ENCODE data around the gene EVC2. TPM values are rescaled to one million over a fixed set of nuclear protein-coding genes. Genes with fewer than 3 reads are reported as not detected.

Gene EVC2
- total RNA-seq: 1.1 TPM in 2 replicates
- 0.26 TPM for total RNA-seq (2013)
- polyA plus RNA-seq: 0.13 TPM in 1 of 2 replicates, not detected in the other
- polyA minus RNA-seq: 0.09 and 0.43 TPM in 2 replicates

- Histone ChIP-seq H3K27ac (ENCODE audit: low read length in 2 of 2) (no peak within 1 kb of the TSS), H3K79me2 (ENCODE audit: control insufficient read depth, insufficient read depth, low read length) (no peaks in the 10 kb centered on the region), H3K9me3 (ENCODE audit: control extremely low read depth in 1 of 3, control insufficient read depth in 2 of 3, insufficient read depth in 1 of 3, low read length in 2 of 3) (peaks cover 0 to 32% (median 0%) of the 10 kb centered on the region in 3 donors), H3K9ac (ENCODE audit: low read length) (no peak within 1 kb of the TSS), H3K4me2 (replicated peaks; ENCODE audit: low read depth, low read length, poor library complexity, severe bottlenecking) (peak within 1 kb of the TSS; percentile 59), H3K4me3 (ENCODE audit: control extremely low read depth in 1 of 5, extremely low read depth in 1 of 5, insufficient read depth in 1 of 5, low read depth in 2 of 5, low read length in 4 of 5) (peak within 1 kb of the TSS in 2 of 5 experiments; percentile 23 to 27), H2AFZ (ENCODE audit: insufficient read depth, low read depth, low read length, poor library complexity, severe bottlenecking) (peak within 1 kb of the TSS; percentile 42), H3K36me3 (replicated peaks in 1 of 2; ENCODE audit: control extremely low read depth in 1 of 2, control insufficient read depth in 1 of 2, extremely low read depth in 1 of 2, insufficient read depth in 2 of 2, low read length in 1 of 2) (no peaks in the 10 kb centered on the region), H4K20me1 (ENCODE audit: control insufficient read depth, insufficient read depth, low read length, poor library complexity, severe bottlenecking) (no peaks in the 10 kb centered on the region), H3K27me3 (replicated peaks in 1 of 4; ENCODE audit: control extremely low read depth in 1 of 4, control insufficient read depth in 3 of 4, insufficient read depth in 4 of 4, low read length in 3 of 4) (peaks cover 0 to 44% (median 5%) of the 10 kb centered on the region in 4 experiments), H3K4me1 (ENCODE audit: control insufficient read depth in 2 of 2, insufficient read depth in 2 of 2, low read length in 2 of 2) (peaks cover 0 to 17% of the 10 kb centered on the region in 2 donors)
- peaks cover 20% of the 10 kb centered on the region for H3K4me1 Mint-ChIP-seq
- intact Hi-C loops (cut with micrococcal nuclease): no loop called here
- DNase-seq (no peak), ATAC-seq (ENCODE audit: low read depth) (peak; percentile 25)
- H3K27ac Mint-ChIP-seq: no peak within 1 kb of the TSS
- WGBS (ENCODE audit: insufficient coverage): 25% methylated on average over 57 of the region's 57 CpGs
- peaks cover 39% of the 10 kb centered on the region for H3K27me3 Mint-ChIP-seq
- POLR2A ChIA-PET: no interaction called here
- CTCF ChIA-PET: no interaction called here
- H3K9me3 Mint-ChIP-seq (ENCODE audit: insufficient read depth): no peaks in the 10 kb centered on the region
- TF ChIP-seq EZH2 (IDR thresholded peaks at IDR 0.05; ENCODE audit: borderline replicate concordance, insufficient read depth, low read depth, low read length, poor library complexity, severe bottlenecking): no peak
- TF ChIP-seq, protein P1, sequence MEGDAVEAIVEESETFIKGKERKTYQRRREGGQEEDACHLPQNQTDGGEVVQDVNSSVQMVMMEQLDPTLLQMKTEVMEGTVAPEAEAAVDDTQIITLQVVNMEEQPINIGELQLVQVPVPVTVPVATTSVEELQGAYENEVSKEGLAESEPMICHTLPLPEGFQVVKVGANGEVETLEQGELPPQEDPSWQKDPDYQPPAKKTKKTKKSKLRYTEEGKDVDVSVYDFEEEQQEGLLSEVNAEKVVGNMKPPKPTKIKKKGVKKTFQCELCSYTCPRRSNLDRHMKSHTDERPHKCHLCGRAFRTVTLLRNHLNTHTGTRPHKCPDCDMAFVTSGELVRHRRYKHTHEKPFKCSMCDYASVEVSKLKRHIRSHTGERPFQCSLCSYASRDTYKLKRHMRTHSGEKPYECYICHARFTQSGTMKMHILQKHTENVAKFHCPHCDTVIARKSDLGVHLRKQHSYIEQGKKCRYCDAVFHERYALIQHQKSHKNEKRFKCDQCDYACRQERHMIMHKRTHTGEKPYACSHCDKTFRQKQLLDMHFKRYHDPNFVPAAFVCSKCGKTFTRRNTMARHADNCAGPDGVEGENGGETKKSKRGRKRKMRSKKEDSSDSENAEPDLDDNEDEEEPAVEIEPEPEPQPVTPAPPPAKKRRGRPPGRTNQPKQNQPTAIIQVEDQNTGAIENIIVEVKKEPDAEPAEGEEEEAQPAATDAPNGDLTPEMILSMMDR (IDR thresholded peaks at IDR 0.05): no peak
- peak within 1 kb of the TSS; percentile 45 for H3K4me3 Mint-ChIP-seq
Measured at GRCh38 chr4:5708449-5709206, at the start of gene EVC2. Gene EVC2, minus strand, starts transcription at chr4:5708559. Its CDS starts 46 bp downstream, at chr4:5708513.

GRCh38 chr4:5757954-5758353, 49.6 kb upstream of the EVC2 start:
- ChIA-PET CTCF (no interaction called here), POLR2A (no interaction called here)
- Histone ChIP-seq H3K27me3 (replicated peaks in 1 of 4; ENCODE audit: control extremely low read depth in 1 of 4, control insufficient read depth in 3 of 4, insufficient read depth in 4 of 4, low read length in 3 of 4) (no peaks in the 10 kb centered on the region), H3K4me3 (ENCODE audit: control extremely low read depth in 1 of 5, extremely low read depth in 1 of 5, insufficient read depth in 1 of 5, low read depth in 2 of 5, low read length in 4 of 5) (no peak overlapping the region), H4K20me1 (ENCODE audit: control insufficient read depth, insufficient read depth, low read length, poor library complexity, severe bottlenecking) (no peaks in the 10 kb centered on the region), H3K36me3 (replicated peaks in 1 of 2; ENCODE audit: control extremely low read depth in 1 of 2, control insufficient read depth in 1 of 2, extremely low read depth in 1 of 2, insufficient read depth in 2 of 2, low read length in 1 of 2) (no peaks in the 10 kb centered on the region), H3K4me1 (ENCODE audit: control insufficient read depth in 2 of 2, insufficient read depth in 2 of 2, low read length in 2 of 2) (no peaks in the 10 kb centered on the region), H2AFZ (ENCODE audit: insufficient read depth, low read depth, low read length, poor library complexity, severe bottlenecking) (no peak overlapping the region), H3K27ac (ENCODE audit: low read length in 2 of 2) (no peak overlapping the region), H3K9ac (ENCODE audit: low read length) (no peak overlapping the region), H3K9me3 (ENCODE audit: control extremely low read depth in 1 of 3, control insufficient read depth in 2 of 3, insufficient read depth in 1 of 3, low read length in 2 of 3) (peaks cover 0 to 22% (median 0%) of the 10 kb centered on the region in 3 donors), H3K79me2 (ENCODE audit: control insufficient read depth, insufficient read depth, low read length) (no peaks in the 10 kb centered on the region), H3K4me2 (replicated peaks; ENCODE audit: low read depth, low read length, poor library complexity, severe bottlenecking) (no peak overlapping the region)
- H3K27ac Mint-ChIP-seq: no peak overlapping the region
- no peaks in the 10 kb centered on the region for H3K4me1 Mint-ChIP-seq
- DNase-seq (no peak), ATAC-seq (ENCODE audit: low read depth) (no peak)
- TF ChIP-seq EZH2 (IDR thresholded peaks at IDR 0.05; ENCODE audit: borderline replicate concordance, insufficient read depth, low read depth, low read length, poor library complexity, severe bottlenecking): no peak
- TF ChIP-seq, protein P1 (IDR thresholded peaks at IDR 0.05): no peak
- H3K27me3 Mint-ChIP-seq: no peaks in the 10 kb centered on the region
- no peaks in the 10 kb centered on the region for H3K9me3 Mint-ChIP-seq (ENCODE audit: insufficient read depth)
- intact Hi-C loops (cut with micrococcal nuclease): no loop called here
- 90% methylated on average over 8 of the region's 10 CpGs for WGBS (ENCODE audit: insufficient coverage)
- H3K4me3 Mint-ChIP-seq: no peak overlapping the region
